Astrocyte (in vitro differentiated cells and primary cell): ENCODE results near the gene DNAJC4. TPM values are rescaled to one million over a fixed set of nuclear protein-coding genes. Genes with fewer than 3 reads are reported as not detected.

Source experiments
- DNase-seq: peaks from one replicate; pipeline ENCODE4 v3.0.0-alpha.2; 2010; ENCODE audit warnings: low read depth
- FAIRE-seq: peaks from 2 replicates; lab custom pipeline; 2011; peaks lifted over from hg19 to GRCh38; lab: Jason Lieb, UNC
- H2AFZ ChIP-seq: 2 replicates; pipeline ENCODE4 v1.6.0; 2012; ENCODE audit warnings: low read depth, low read length, inconsistent platforms
- H3K27ac ChIP-seq: 2 replicates; pipeline ENCODE4 v1.5.1; 2011; ENCODE audit warnings: low read depth, low read length, inconsistent platforms
- H3K27me3 ChIP-seq: 2 replicates; pipeline ENCODE4 v1.6.0; 2011; ENCODE audit warnings: low read length, inconsistent platforms; ENCODE audit not compliant: insufficient read depth
- H3K36me3 ChIP-seq: 2 replicates; pipeline ENCODE4 v1.5.1; 2011; ENCODE audit warnings: low read length, inconsistent platforms; ENCODE audit not compliant: insufficient read depth
- H3K4me1 ChIP-seq: 2 replicates; pipeline ENCODE4 v1.5.1; 2011; ENCODE audit warnings: low read length, inconsistent platforms; ENCODE audit not compliant: insufficient read depth
- H3K4me2 ChIP-seq: 2 replicates; pipeline ENCODE4 v1.6.0; 2012; ENCODE audit warnings: low read length, inconsistent platforms
- H3K4me3 ChIP-seq: 2 replicates; pipeline ENCODE4 v1.5.1; 2011; ENCODE audit warnings: low read depth, mild to moderate bottlenecking, low read length, inconsistent platforms; ENCODE audit not compliant: insufficient read depth
- H3K79me2 ChIP-seq: 2 replicates; pipeline ENCODE4 v1.6.0; 2012; ENCODE audit warnings: mild to moderate bottlenecking, low read length, inconsistent platforms; ENCODE audit not compliant: insufficient read depth
- H3K9ac ChIP-seq: 2 replicates; pipeline ENCODE4 v1.6.0; 2012; ENCODE audit warnings: mild to moderate bottlenecking, low read length, inconsistent platforms
- H3K9me3 ChIP-seq: 2 replicates; pipeline ENCODE4 v1.5.1; 2012; ENCODE audit warnings: low read depth, mild to moderate bottlenecking, low read length, inconsistent platforms; ENCODE audit not compliant: insufficient read depth
- H4K20me1 ChIP-seq: 2 replicates; pipeline ENCODE4 v1.6.0; 2012; ENCODE audit warnings: low read length, inconsistent platforms; ENCODE audit not compliant: insufficient read depth
- H3K27ac Mint-ChIP-seq: one replicate; pipeline ENCODE4 v1.8.0; 2021; ENCODE audit warnings: mild to moderate bottlenecking, mixed read lengths; ENCODE audit not compliant: unreplicated experiment
- H3K27me3 Mint-ChIP-seq: one replicate; pipeline ENCODE4 v1.8.0; 2021; ENCODE audit warnings: low read depth, mixed read lengths; ENCODE audit not compliant: unreplicated experiment
- H3K36me3 Mint-ChIP-seq: one replicate; pipeline ENCODE4 v1.8.0; 2021; ENCODE audit warnings: low read depth, mixed read lengths; ENCODE audit not compliant: unreplicated experiment
- H3K4me1 Mint-ChIP-seq: one replicate; pipeline ENCODE4 v1.8.0; 2021; ENCODE audit warnings: low read depth, mixed read lengths; ENCODE audit not compliant: unreplicated experiment
- H3K4me3 Mint-ChIP-seq: one replicate; pipeline ENCODE4 v1.8.0; 2021; ENCODE audit warnings: mild to moderate bottlenecking, moderate library complexity, mixed read lengths; ENCODE audit not compliant: unreplicated experiment
- H3K9me3 Mint-ChIP-seq: one replicate; pipeline ENCODE4 v1.8.0; 2021; ENCODE audit warnings: mild to moderate bottlenecking, mixed read lengths; ENCODE audit not compliant: unreplicated experiment
- EZH2 ChIP-seq: IDR thresholded peaks from 2 replicates; pipeline ENCODE4 v1.6.1; 2012; ENCODE audit warnings: mild to moderate bottlenecking, low read length, inconsistent platforms; ENCODE audit not compliant: insufficient read depth
- total RNA-seq: library from RNA; stranded (reverse); gene quantifications from 2 replicates; pipeline ENCODE4 v1.2.1, GENCODE V29; 2021
- TF ChIP-seq, protein P1 (sequence below): IDR thresholded peaks from 2 replicates; pipeline ENCODE4 v1.5.1; 2011; ENCODE audit warnings: low read depth, mild to moderate bottlenecking, inconsistent platforms, low read length, moderate library complexity; ENCODE audit not compliant: insufficient read depth

DNAJC4 gene
- total RNA-seq, 1 donor from 2014 or later = 23.8 TPM

DNA sequence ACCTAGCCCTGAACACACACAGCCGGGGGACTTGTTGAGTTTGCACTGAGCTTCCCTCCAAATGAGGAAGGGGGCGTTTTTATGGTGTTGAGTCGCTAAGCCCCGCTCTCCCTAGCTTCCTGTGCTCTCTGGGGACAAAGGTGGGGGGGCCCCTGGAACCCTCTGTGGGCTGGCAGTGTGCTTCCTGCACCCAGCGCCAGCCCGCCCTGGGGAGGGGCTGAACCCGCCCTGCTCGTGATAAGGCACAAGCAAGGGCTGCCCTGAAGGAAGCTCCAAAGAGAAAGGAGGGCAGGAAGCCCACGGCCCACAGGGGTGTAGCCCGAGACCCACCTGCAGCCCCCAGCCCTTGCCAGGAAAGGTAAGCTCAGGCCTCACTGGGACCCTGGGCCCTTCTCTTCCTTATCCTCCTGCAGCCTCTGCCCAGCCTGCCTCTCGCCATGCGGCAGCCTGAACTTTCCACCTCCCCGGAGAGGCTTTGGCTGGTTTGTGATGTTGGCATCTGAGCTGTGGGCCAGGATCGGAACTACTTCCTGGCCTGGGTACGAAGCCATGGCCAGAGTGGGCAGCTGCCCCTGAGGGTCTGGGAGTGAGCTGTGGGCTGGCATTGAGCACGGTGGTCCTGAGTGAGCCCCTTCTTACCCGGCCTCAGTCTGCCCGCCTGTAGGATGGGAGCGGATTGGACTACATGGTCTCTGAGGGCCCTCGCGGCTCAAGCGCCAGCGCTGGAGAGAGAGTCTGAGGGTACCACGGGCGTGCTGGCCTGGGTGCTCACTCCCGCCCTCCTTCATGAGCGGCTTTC, 23.7 kb upstream of the DNAJC4 start, which contains the start of gene FERMT3:
FERMT3 (plus strand) TSS at position 265 of the 799 bp plus-strand sequence. CDS start 644 bp downstream, outside the sequence.
- Histone ChIP-seq H3K36me3 (peaks cover 27% of the 10 kb centered on the region), H3K4me1 (peaks cover 25% of the 10 kb centered on the region), H2AFZ (no peak within 1 kb of the TSS), H3K27me3 (no peaks in the 10 kb centered on the region), H3K79me2 (no peaks in the 10 kb centered on the region), H3K4me2 (peak within 1 kb of the TSS; percentile 75), H3K9ac (peak within 1 kb of the TSS; percentile 38), H3K27ac (peak within 1 kb of the TSS; percentile 65), H3K9me3 (no peaks in the 10 kb centered on the region), H3K4me3 (no peak within 1 kb of the TSS), H4K20me1 (peaks cover 25% of the 10 kb centered on the region)
- no peak within 1 kb of the TSS for H3K4me3 Mint-ChIP-seq
- H3K9me3 Mint-ChIP-seq = no peaks in the 10 kb centered on the region
- peak within 1 kb of the TSS; percentile 78 for H3K27ac Mint-ChIP-seq
- no peak for DNase-seq
- peaks cover 21% of the 10 kb centered on the region for H3K4me1 Mint-ChIP-seq
- H3K36me3 Mint-ChIP-seq = peaks cover 22% of the 10 kb centered on the region
- FAIRE-seq = no peak
- TF ChIP-seq EZH2 = no peak
- TF ChIP-seq, protein P1, sequence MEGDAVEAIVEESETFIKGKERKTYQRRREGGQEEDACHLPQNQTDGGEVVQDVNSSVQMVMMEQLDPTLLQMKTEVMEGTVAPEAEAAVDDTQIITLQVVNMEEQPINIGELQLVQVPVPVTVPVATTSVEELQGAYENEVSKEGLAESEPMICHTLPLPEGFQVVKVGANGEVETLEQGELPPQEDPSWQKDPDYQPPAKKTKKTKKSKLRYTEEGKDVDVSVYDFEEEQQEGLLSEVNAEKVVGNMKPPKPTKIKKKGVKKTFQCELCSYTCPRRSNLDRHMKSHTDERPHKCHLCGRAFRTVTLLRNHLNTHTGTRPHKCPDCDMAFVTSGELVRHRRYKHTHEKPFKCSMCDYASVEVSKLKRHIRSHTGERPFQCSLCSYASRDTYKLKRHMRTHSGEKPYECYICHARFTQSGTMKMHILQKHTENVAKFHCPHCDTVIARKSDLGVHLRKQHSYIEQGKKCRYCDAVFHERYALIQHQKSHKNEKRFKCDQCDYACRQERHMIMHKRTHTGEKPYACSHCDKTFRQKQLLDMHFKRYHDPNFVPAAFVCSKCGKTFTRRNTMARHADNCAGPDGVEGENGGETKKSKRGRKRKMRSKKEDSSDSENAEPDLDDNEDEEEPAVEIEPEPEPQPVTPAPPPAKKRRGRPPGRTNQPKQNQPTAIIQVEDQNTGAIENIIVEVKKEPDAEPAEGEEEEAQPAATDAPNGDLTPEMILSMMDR = no peak
- no peaks in the 10 kb centered on the region for H3K27me3 Mint-ChIP-seq

DNA sequence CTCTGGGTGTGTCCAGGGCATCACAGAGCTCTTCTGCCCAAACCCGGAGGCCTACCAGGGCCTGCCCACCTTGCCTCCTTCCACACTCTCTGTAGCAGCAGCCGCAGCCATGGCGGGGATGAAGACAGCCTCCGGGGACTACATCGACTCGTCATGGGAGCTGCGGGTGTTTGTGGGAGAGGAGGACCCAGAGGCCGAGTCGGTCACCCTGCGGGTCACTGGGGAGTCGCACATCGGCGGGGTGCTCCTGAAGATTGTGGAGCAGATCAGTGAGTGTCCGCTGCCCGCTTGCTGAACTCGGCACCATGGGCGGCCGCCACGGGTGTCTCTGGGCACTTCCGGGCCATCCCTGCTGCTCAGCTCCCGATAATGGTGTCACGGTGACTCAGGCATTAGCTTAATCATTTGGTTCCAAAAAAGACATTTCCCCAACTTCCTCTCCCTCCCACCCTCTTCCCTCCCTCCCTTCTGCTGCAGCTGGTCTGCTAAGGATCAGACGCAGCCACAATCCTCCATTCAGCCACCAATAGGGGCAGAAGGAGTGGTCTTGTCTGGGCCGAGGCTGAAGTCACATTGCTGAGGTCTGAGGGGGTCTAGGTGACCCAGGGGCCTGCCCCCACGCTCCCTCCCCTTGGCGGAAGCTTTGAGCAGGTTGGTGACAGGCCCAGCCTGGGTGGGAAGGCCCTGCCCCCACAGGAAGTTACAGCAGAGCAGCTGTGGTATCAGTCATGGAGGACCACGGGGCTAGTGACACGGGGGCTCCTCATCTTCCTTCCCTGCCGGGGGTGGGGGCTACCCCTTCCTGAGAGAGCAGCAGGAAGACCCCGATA, 22.9 kb upstream of the DNAJC4 start:
- H3K9ac ChIP-seq = peak overlapping the region; percentile 38
- no peaks in the 10 kb centered on the region for H3K27me3 ChIP-seq
- no peaks in the 10 kb centered on the region for H3K9me3 Mint-ChIP-seq
- peaks cover 21% of the 10 kb centered on the region for H3K36me3 ChIP-seq
- peaks cover 20% of the 10 kb centered on the region for H4K20me1 ChIP-seq
- no peak for FAIRE-seq
- H3K4me3 Mint-ChIP-seq = no peak overlapping the region
- TF ChIP-seq EZH2 = no peak
- TF ChIP-seq, protein P1 = no peak
- no peaks in the 10 kb centered on the region for H3K9me3 ChIP-seq
- peaks cover 25% of the 10 kb centered on the region for H3K4me1 ChIP-seq
- peaks cover 17% of the 10 kb centered on the region for H3K4me1 Mint-ChIP-seq
- H3K27ac ChIP-seq = peak overlapping the region; percentile 65
- H3K4me2 ChIP-seq = peak overlapping the region; percentile 75
- peak overlapping the region; percentile 78 for H3K27ac Mint-ChIP-seq
- peak overlapping the region; percentile 30 for H2AFZ ChIP-seq
- H3K36me3 Mint-ChIP-seq = peaks cover 21% of the 10 kb centered on the region
- peak; percentile 73 for DNase-seq
- no peak overlapping the region for H3K4me3 ChIP-seq
- no peaks in the 10 kb centered on the region for H3K79me2 ChIP-seq
- H3K27me3 Mint-ChIP-seq = no peaks in the 10 kb centered on the region
